ENCODE measurements around the gene PROZ.

PROZ gene

GRCh38 chr13:113182046-113182445 lies 23.6 kb downstream of the PROZ start:
- no peak for FAIRE-seq

- FAIRE-seq: no peak
These were observed 25.1 kb downstream of the PROZ start for GRCh38 chr13:113183450-113184129.

GRCh38 chr13:113184568-113185440 lies 26.4 kb downstream of the PROZ start:
- FAIRE-seq: no peak

- no peak for FAIRE-seq
These were observed 27.8 kb downstream of the PROZ start for GRCh38 chr13:113186061-113186900.

- peak; percentile 48 for FAIRE-seq
These were observed 28.8 kb downstream of the PROZ start for GRCh38 chr13:113187263-113187669.

- FAIRE-seq: no peak
These were observed 29.6 kb downstream of the PROZ start for GRCh38 chr13:113187883-113188665.

- no peak for FAIRE-seq
These were observed 31.7 kb downstream of the PROZ start for GRCh38 chr13:113190181-113190580.

- FAIRE-seq: no peak
These were observed 33.8 kb downstream of the PROZ start for GRCh38 chr13:113192279-113192678.

- FAIRE-seq: no peak
These were observed 34.5 kb downstream of the PROZ start for GRCh38 chr13:113192902-113193301.

- FAIRE-seq: no peak
These were observed 36.9 kb downstream of the PROZ start for GRCh38 chr13:113195360-113195759.

GRCh38 chr13:113196970-113197737 lies 38.7 kb downstream of the PROZ start:
- FAIRE-seq: no peak

GRCh38 chr13:113201815-113202214 lies 43.4 kb downstream of the PROZ start:
- no peak for FAIRE-seq

GRCh38 chr13:113202912-113203311 lies 44.5 kb downstream of the PROZ start:
- FAIRE-seq: no peak

- no peak for FAIRE-seq
These were observed 45.3 kb downstream of the PROZ start for GRCh38 chr13:113203507-113204377.

- FAIRE-seq: no peak
These were observed 45.9 kb downstream of the PROZ start for GRCh38 chr13:113204378-113204734.

GRCh38 chr13:113205428-113205931 lies 47.0 kb downstream of the PROZ start:
- FAIRE-seq: no peak

GRCh38 chr13:113207460-113207859 lies 49.0 kb downstream of the PROZ start:
- no peak for FAIRE-seq

- no peak for FAIRE-seq
These were observed 49.5 kb downstream of the PROZ start for GRCh38 chr13:113207890-113208420.

GRCh38 chr13:113208421-113209335 lies 50.2 kb downstream of the PROZ start, which contains the start of gene PCID2:
Gene PCID2, minus strand, starts transcription at chr13:113208669. Its CDS starts 35 bp downstream, at chr13:113208634.
- FAIRE-seq: no peak
